Liver (tissue), 9 donors: ENCODE measurements around the gene TSPAN17. TPM values are rescaled to one million over a fixed set of nuclear protein-coding genes. Genes with fewer than 3 reads are reported as not detected.

Experiments used
- DNase-seq: peaks from one replicate; pipeline ENCODE4 v3.0.0-alpha.2; 2017; ENCODE audit warnings: low spot score
- H3K27ac ChIP-seq, 2 donors: one replicate each; pipeline ENCODE4 v1.7.0; 2013; ENCODE audit warnings: inconsistent platforms in 2 of 2, low read length in 2 of 2, control low read depth in 1 of 2, low read depth in 1 of 2, mild to moderate bottlenecking in 1 of 2
- H3K27me3 ChIP-seq, 4 donors: one replicate each; pipeline versions ENCODE4 v1.6.1 to v1.7.0; 2013; ENCODE audit warnings: low read length in 3 of 4, inconsistent platforms in 1 of 4, mild to moderate bottlenecking in 1 of 4, moderate library complexity in 1 of 4; ENCODE audit not compliant: control insufficient read depth in 4 of 4, insufficient read depth in 4 of 4
- H3K36me3 ChIP-seq, 4 donors: one replicate each; pipeline versions ENCODE4 v1.6.1 to v1.7.0; 2013; ENCODE audit warnings: low read length in 3 of 4, mild to moderate bottlenecking in 3 of 4, low read depth in 1 of 4, moderate library complexity in 1 of 4; ENCODE audit not compliant: control insufficient read depth in 4 of 4, insufficient read depth in 3 of 4
- H3K4me1 ChIP-seq, 4 donors: one replicate each; pipeline versions ENCODE4 v1.6.1 to v1.7.0; 2013; ENCODE audit warnings: low read length in 3 of 4, mild to moderate bottlenecking in 3 of 4, moderate library complexity in 1 of 4; ENCODE audit not compliant: control insufficient read depth in 4 of 4, insufficient read depth in 4 of 4
- H3K4me3 ChIP-seq, 3 donors: one replicate each; pipeline versions ENCODE4 v1.6.1 to v1.7.0; 2013; ENCODE audit warnings: low read length in 3 of 3, control low read depth in 1 of 3, low read depth in 1 of 3, mild to moderate bottlenecking in 1 of 3
- H3K9ac ChIP-seq, 2 donors: one replicate each; pipeline ENCODE4 v1.7.0; 2013; ENCODE audit warnings: low read length in 2 of 2, mild to moderate bottlenecking in 2 of 2, moderate library complexity in 2 of 2, control low read depth in 1 of 2, low read depth in 1 of 2
- H3K9me3 ChIP-seq, 4 donors: one replicate each; pipeline versions ENCODE4 v1.6.1 to v1.7.0; 2013; ENCODE audit warnings: low read length in 3 of 4; ENCODE audit not compliant: control insufficient read depth in 4 of 4
- EGR1 ChIP-seq, 2 donors: IDR thresholded peaks; 2 replicates each; pipeline ENCODE4 v1.6.1; 2016 to 2018; ENCODE audit warnings: antibody characterized with exemption in 2 of 2, low read depth in 2 of 2
- FOXA1 ChIP-seq: IDR thresholded peaks from 2 replicates; pipeline ENCODE4 v1.6.1; 2016; ENCODE audit warnings: antibody characterized with exemption
- FOXA2 ChIP-seq: IDR thresholded peaks from 2 replicates; pipeline ENCODE4 v1.6.1; 2016; ENCODE audit warnings: antibody characterized with exemption
- HNF4A ChIP-seq, 2 donors: conservative IDR thresholded peaks; 2 replicates each; pipeline ENCODE4 v1.6.1; 2016; ENCODE audit warnings: antibody characterized with exemption in 2 of 2, mild to moderate bottlenecking in 2 of 2
- HNF4G ChIP-seq: IDR thresholded peaks from 2 replicates; pipeline ENCODE4 v1.6.1; 2016; ENCODE audit warnings: antibody characterized with exemption
- JUND ChIP-seq, 2 donors: IDR thresholded peaks; 2 replicates each; pipeline ENCODE4 v1.6.1; 2016; ENCODE audit warnings: antibody characterized with exemption in 2 of 2
- RAD21 ChIP-seq, 2 donors: IDR thresholded peaks; 2 replicates each; pipeline ENCODE4 v1.6.1; 2016; ENCODE audit warnings: antibody characterized with exemption in 2 of 2, mild to moderate bottlenecking in 2 of 2
- REST ChIP-seq: IDR thresholded peaks from 2 replicates; pipeline ENCODE4 v1.6.1; 2016; ENCODE audit warnings: antibody characterized with exemption, mild to moderate bottlenecking
- SP1 ChIP-seq: IDR thresholded peaks from 2 replicates; pipeline ENCODE4 v1.6.1; 2018; ENCODE audit warnings: antibody characterized with exemption, mild to moderate bottlenecking
- TAF1 ChIP-seq: conservative IDR thresholded peaks from 2 replicates; pipeline ENCODE4 v1.6.1; 2016; ENCODE audit warnings: antibody characterized with exemption, mild to moderate bottlenecking
- WGBS: extraction: QIAGEN DNeasy Blood & Tissue Kit; methylation state at CpG from one replicate; pipeline ENCODE4 v1.1.7; 2013; 5-methylcytosine and 5-hydroxymethylcytosine counted together
- polyA plus RNA-seq, 2 donors: library from polyadenylated mRNA; stranded (reverse) in 1 of 2; unstranded in 1 of 2; fragments of 200-250 nt in 1 of 2; fragments of >200 nt in 1 of 2; fragmentation: Nextera tagmentation in 1 of 2; extraction: Ambion mirVana in 1 of 2; gene quantifications; one replicate each; pipeline versions ENCODE4 v1.2.1 to v1.2.3, GENCODE V29; 2013 to 2015
- total RNA-seq, 2 donors: library from RNA; depleted of rRNA; stranded (reverse); fragments of >200 nt; gene quantifications; one replicate each; pipeline ENCODE4 v1.2.3, GENCODE V29; 2014
- TF ChIP-seq, protein P1 (sequence below): IDR thresholded peaks from 2 replicates; pipeline ENCODE4 v1.6.1; 2016; ENCODE audit warnings: antibody characterized with exemption
- TF ChIP-seq, protein P2 (sequence below): IDR thresholded peaks from 2 replicates; pipeline ENCODE4 v1.6.1; 2016; ENCODE audit warnings: antibody characterized with exemption
- TF ChIP-seq, protein P3 (sequence below): IDR thresholded peaks from 2 replicates; pipeline ENCODE4 v1.6.1; 2016; ENCODE audit warnings: antibody characterized with exemption
- donor health status: healthy.
- donor health status: healthy.
- donor health status: healthy.
- donor health status: healthy.
- donor health status: healthy.

Gene TSPAN17
- total and polyA plus RNA-seq, 4 donors = 5.7 to 43.4 (median 16.2) TPM

- DNase-seq = no peak
- no peak overlapping the region for H3K9ac ChIP-seq
- no peaks in the 10 kb centered on the region for H3K36me3 ChIP-seq
- peaks cover 0 to 5% (median 4%) of the 10 kb centered on the region in 4 donors for H3K4me1 ChIP-seq
- H3K27ac ChIP-seq = no peak overlapping the region
- 65% methylated on average over 2 of the region's 2 CpGs for WGBS
- peaks cover 4 to 20% (median 7%) of the 10 kb centered on the region in 4 donors for H3K27me3 ChIP-seq
- no peaks in the 10 kb centered on the region for H3K9me3 ChIP-seq
- H3K4me3 ChIP-seq = no peak overlapping the region
- TF ChIP-seq FOXA2 (no peak), RAD21 (IDR thresholded peaks at IDR 0.05) (no peak), REST (no peak), HNF4A (conservative IDR thresholded peaks at IDR 0.05) (no peak), JUND (IDR thresholded peaks at IDR 0.05) (no peak), EGR1 (IDR thresholded peaks at IDR 0.05; ENCODE audit: low read depth in 2 of 2) (no peak), HNF4G (no peak), SP1 (no peak), FOXA1 (no peak), TAF1 (no peak)
- TF ChIP-seq, protein P1, sequence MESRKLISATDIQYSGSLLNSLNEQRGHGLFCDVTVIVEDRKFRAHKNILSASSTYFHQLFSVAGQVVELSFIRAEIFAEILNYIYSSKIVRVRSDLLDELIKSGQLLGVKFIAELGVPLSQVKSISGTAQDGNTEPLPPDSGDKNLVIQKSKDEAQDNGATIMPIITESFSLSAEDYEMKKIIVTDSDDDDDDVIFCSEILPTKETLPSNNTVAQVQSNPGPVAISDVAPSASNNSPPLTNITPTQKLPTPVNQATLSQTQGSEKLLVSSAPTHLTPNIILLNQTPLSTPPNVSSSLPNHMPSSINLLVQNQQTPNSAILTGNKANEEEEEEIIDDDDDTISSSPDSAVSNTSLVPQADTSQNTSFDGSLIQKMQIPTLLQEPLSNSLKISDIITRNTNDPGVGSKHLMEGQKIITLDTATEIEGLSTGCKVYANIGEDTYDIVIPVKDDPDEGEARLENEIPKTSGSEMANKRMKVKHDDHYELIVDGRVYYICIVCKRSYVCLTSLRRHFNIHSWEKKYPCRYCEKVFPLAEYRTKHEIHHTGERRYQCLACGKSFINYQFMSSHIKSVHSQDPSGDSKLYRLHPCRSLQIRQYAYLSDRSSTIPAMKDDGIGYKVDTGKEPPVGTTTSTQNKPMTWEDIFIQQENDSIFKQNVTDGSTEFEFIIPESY = no peak
- TF ChIP-seq, protein P2, sequence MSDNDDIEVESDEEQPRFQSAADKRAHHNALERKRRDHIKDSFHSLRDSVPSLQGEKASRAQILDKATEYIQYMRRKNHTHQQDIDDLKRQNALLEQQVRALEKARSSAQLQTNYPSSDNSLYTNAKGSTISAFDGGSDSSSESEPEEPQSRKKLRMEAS = no peak
- TF ChIP-seq, protein P3, sequence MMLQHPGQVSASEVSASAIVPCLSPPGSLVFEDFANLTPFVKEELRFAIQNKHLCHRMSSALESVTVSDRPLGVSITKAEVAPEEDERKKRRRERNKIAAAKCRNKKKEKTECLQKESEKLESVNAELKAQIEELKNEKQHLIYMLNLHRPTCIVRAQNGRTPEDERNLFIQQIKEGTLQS = no peak
These were observed 21.8 kb upstream of the TSPAN17 start for GRCh38 chr5:176625512-176625911.

DNA sequence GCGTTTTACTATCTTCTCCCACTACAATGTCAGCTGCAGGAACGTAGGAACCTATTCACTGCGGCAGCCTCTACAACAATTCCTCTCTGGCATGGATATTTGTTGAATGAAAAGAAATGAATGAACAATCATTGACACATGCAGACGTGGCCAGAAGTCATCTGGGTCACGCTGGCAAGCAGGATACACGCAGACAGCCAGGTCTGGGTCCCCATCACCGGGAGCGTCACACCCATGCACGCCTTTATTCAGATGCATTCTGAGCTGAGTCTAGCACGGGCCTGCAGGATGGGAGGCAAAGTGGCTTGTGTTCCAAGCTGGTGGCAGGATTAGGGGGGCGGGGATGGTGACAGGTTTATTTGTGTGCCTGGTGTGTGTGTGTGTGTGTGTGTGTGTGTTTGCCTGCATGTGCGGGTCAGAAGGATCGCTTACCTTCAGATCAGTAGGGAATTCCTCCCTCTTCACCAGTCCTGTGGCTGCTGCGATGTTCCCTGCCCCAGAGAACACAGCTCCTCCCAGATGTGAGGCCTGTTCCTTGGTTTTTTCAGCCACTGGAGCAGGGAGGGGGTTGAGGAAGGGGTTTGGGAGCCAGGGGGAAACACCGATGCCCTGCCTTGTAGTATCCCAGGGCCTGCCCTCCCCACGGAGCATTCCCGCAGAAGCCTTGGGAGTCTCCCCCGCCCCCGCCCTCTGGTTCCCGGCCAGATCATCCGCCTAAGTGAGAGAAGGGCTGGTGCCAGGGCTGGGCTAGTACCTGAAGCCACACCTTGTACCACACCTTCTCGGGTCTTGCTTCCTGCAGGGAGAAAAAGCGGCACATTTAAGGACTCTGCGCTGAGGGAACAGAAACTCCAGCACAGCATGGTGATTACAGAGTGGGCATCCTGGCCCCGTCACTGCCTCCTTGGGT is 21.1 kb upstream of the TSPAN17 start:
- peaks cover 4 to 25% (median 8%) of the 10 kb centered on the region in 4 donors for H3K27me3 ChIP-seq

More for the DNA sequence above, 21.1 kb upstream of the TSPAN17 start:
- DNase-seq = no peak
- no peaks in the 10 kb centered on the region for H3K9me3 ChIP-seq
- no peak overlapping the region for H3K27ac ChIP-seq
- H3K36me3 ChIP-seq = no peaks in the 10 kb centered on the region
- peaks cover 0 to 5% (median 5%) of the 10 kb centered on the region in 4 donors for H3K4me1 ChIP-seq
- no peak overlapping the region for H3K4me3 ChIP-seq
- WGBS = 45% methylated on average over 25 of the region's 25 CpGs
- no peak for TF ChIP-seq HNF4A (conservative IDR thresholded peaks at IDR 0.05)
- no peak overlapping the region for H3K9ac ChIP-seq
